ENCODE results near the gene PIH1D2. TPM values are rescaled to one million over a fixed set of nuclear protein-coding genes. Genes with fewer than 3 reads are reported as not detected.

PIH1D2 gene
- polyA plus RNA-seq, 2 of the 4 experiments (the other 2 are of a cell fraction), result 0.98 to 1.4 TPM

- DNase-seq (ENCODE audit: low read depth in 1 of 2, low spot score in 1 of 2) (no peak), ATAC-seq (no peak), FAIRE-seq (no peak)
- Histone ChIP-seq H3K4me2 (no peak overlapping the region), H3K4me3 (no peak overlapping the region), H3K4me1 (peaks cover 8% of the 10 kb centered on the region; the same call in 2 of the 3 replicates), H3K27ac (no peak overlapping the region), H3K9me3 (no peaks in the 10 kb centered on the region)
- no peak for TF ChIP-seq JUNB (IDR thresholded peaks at IDR 0.05)
- no peak for TF ChIP-seq JUN (IDR thresholded peaks at IDR 0.05)
- TF ChIP-seq ATOH8 (CRISPR knock-in tag; IDR thresholded peaks at IDR 0.05; ENCODE audit: low read depth), result no peak
- TF ChIP-seq POLR2AphosphoS2 (conservative IDR thresholded peaks at IDR 0.05; ENCODE audit: low read length), result no peak
- TF ChIP-seq HEYL (CRISPR knock-in tag; IDR thresholded peaks at IDR 0.05), result no peak
- no peak for TF ChIP-seq ELK1 (IDR thresholded peaks at IDR 0.05; ENCODE audit: low read depth, low read length)
- no peak for TF ChIP-seq ZFP36 (IDR thresholded peaks at IDR 0.05; ENCODE audit: borderline replicate concordance, partially characterized antibody)
- no peak for TF ChIP-seq MAFK (IDR thresholded peaks at IDR 0.05; ENCODE audit: partially characterized antibody)
- TF ChIP-seq HOXB5 (CRISPR knock-in tag; IDR thresholded peaks at IDR 0.05), result no peak
- TF ChIP-seq CTCF (IDR thresholded peaks at IDR 0.05), result no peak
- TF ChIP-seq CEBPB (IDR thresholded peaks at IDR 0.05), result no peak
- TF ChIP-seq PHF8 (IDR thresholded peaks at IDR 0.05; ENCODE audit: borderline replicate concordance, low read depth), result no peak
- no peak for TF ChIP-seq HOXA7 (CRISPR knock-in tag; IDR thresholded peaks at IDR 0.05)
- ChIA-PET POLR2A (no interaction called here), CTCF (interaction anchor here (0.6 kb wide), 1 partner anchor 381 kb away, joined by 3 read pairs; no protein-coding TSS in a partner anchor)
- 91% methylated on average over 2 of the region's 2 CpGs for WGBS (ENCODE audit: missing lambda C conversion rate)
These were observed 30.9 kb downstream of the PIH1D2 start for GRCh38 chr11:112042961-112043304.

- ChIA-PET POLR2A (no interaction called here), CTCF (no interaction called here)
- ATAC-seq, result no peak
- no peak for TF ChIP-seq GATA3 (IDR thresholded peaks at IDR 0.05; ENCODE audit: borderline replicate concordance)
- TF ChIP-seq MAX (IDR thresholded peaks at IDR 0.05), result no peak
- no peak for TF ChIP-seq REST (IDR thresholded peaks at IDR 0.05)
- no peak for TF ChIP-seq HEYL (CRISPR knock-in tag; IDR thresholded peaks at IDR 0.05)
- TF ChIP-seq CHD4 (IDR thresholded peaks at IDR 0.05; ENCODE audit: borderline replicate concordance), result no peak
- no peak for TF ChIP-seq HOXB13 (CRISPR knock-in tag; IDR thresholded peaks at IDR 0.05; ENCODE audit: low read depth)
- TF ChIP-seq SREBF2 (IDR thresholded peaks at IDR 0.05), result no peak
- TF ChIP-seq HMGXB4 (CRISPR knock-in tag; IDR thresholded peaks at IDR 0.05; ENCODE audit: borderline replicate concordance), result no peak
- no peak for TF ChIP-seq MAZ (IDR thresholded peaks at IDR 0.05; ENCODE audit: borderline replicate concordance, low read depth, low read length)
- no peak for TF ChIP-seq NR3C1 (IDR thresholded peaks at IDR 0.05)
- TF ChIP-seq RAD21 (conservative IDR thresholded peaks at IDR 0.05 in 1 of 2, IDR thresholded peaks at IDR 0.05 in 1 of 2), result no peak
- TF ChIP-seq ZC3H11A (IDR thresholded peaks at IDR 0.05), result no peak
- no peak for TF ChIP-seq CEBPB (IDR thresholded peaks at IDR 0.05)
- no peak for TF ChIP-seq ELK1 (IDR thresholded peaks at IDR 0.05; ENCODE audit: low read depth, low read length)
- TF ChIP-seq ZFP36 (IDR thresholded peaks at IDR 0.05; ENCODE audit: borderline replicate concordance, partially characterized antibody), result no peak
- TF ChIP-seq EHF (CRISPR knock-in tag; IDR thresholded peaks at IDR 0.05), result no peak
- TF ChIP-seq POLR2A (IDR thresholded peaks at IDR 0.05; ENCODE audit: low read length), result no peak
- Histone ChIP-seq H3K27ac (no peak overlapping the region), H3K4me1 (peaks cover 8% of the 10 kb centered on the region; the same call in 2 of the 3 replicates), H3K4me3 (no peak overlapping the region), H3K4me2 (no peak overlapping the region), H3K9me3 (no peaks in the 10 kb centered on the region)
- 66% methylated on average over 6 of the region's 6 CpGs for WGBS (ENCODE audit: missing lambda C conversion rate)
- FAIRE-seq, result no peak
- DNase-seq (ENCODE audit: low read depth in 1 of 2, low spot score in 1 of 2), result no peak
These were observed 31.5 kb downstream of the PIH1D2 start for GRCh38 chr11:112042161-112042960.

All from A549 (cell line).